Transverse colon (tissue), 3 donors: ENCODE results near the gene RMDN3.

Experiments used
- CTCF ChIP-seq, 5 experiments: fragments of 200-600 bp in 3 of 5; fragments of 450-650 bp in 2 of 5; sonication (generic) in 3 of 5; IDR thresholded peaks; 1 replicate in 2 of 5; 2 replicates in 3 of 5; pipeline ENCODE4 v1.5.1; 2016 to 2017; ENCODE audit warnings: antibody characterized with exemption in 5 of 5, inconsistent platforms in 3 of 5, mild to moderate bottlenecking in 2 of 5, moderate library complexity in 1 of 5
- EP300 ChIP-seq: sonication (generic); formaldehyde crosslinking; IDR thresholded peaks from one replicate; pipeline ENCODE4 v1.6.1; 2017; ENCODE audit warnings: antibody characterized with exemption, low read depth

GRCh38 chr15:40706121-40706520 lies 48.9 kb downstream of the RMDN3 start:
- no peak for TF ChIP-seq CTCF (IDR thresholded peaks at IDR 0.05)
- TF ChIP-seq EP300: no peak
